Measurements from ENCODE around the gene DGKA.

- TF ChIP-seq CTCF (IDR thresholded peaks at IDR 0.05) (no peak), ZFX (IDR thresholded peaks at IDR 0.05; ENCODE audit: borderline replicate concordance) (no peak)
Observed at GRCh38 chr12:55963760-55964159, 32.8 kb downstream of the DGKA start.
